ACHN (cell line): Measurements from ENCODE around the gene SNCG.
A peak's percentile ranks its signal among the peaks of the same experiment; 100 is the strongest.

ENCODE experiments used
- DNase-seq: peaks from one replicate; pipeline ENCODE4 v3.0.0-alpha.2; 2015
- in situ Hi-C: cut with HindIII; loops from 2 replicates; pipeline ENCODE4 v1.10.0; 2017; ENCODE audit warnings: low sequenced_read_pairs, low pct_ligation_motif_present, low pct_unique_long_range_greater_than_20kb

Gene SNCG

DNA sequence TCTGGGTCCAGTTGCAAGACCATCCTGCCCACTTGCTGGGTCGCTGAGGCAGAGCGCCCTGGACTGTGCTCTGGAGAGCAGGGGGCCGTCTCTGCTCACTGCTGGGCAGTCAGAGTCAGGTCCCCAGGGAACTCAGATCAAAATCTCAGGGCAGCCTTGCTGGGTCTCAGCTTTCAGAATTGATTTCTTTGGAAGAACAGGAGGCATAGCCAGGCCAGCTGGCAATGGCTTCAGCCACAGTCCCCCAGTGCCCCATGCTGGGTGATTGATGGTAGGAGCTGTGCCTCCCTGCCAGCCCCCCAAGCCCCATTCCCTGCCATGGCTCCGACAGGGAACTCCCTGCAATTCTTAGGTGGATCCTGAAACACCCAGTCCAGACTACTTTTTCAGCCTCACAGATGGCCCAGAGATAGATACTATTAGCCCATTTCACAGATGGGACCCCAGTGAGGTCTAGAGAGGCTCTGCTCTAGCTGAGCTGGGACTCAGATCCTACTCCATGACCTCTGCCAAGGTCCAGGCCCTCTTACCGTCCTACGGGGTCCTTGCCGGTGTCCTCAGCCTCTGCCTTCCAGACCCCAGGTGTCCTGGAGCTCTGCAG lies 1.5 kb upstream of the SNCG start:
- in situ Hi-C loops, result no loop called here
- DNase-seq, result no peak

DNA sequence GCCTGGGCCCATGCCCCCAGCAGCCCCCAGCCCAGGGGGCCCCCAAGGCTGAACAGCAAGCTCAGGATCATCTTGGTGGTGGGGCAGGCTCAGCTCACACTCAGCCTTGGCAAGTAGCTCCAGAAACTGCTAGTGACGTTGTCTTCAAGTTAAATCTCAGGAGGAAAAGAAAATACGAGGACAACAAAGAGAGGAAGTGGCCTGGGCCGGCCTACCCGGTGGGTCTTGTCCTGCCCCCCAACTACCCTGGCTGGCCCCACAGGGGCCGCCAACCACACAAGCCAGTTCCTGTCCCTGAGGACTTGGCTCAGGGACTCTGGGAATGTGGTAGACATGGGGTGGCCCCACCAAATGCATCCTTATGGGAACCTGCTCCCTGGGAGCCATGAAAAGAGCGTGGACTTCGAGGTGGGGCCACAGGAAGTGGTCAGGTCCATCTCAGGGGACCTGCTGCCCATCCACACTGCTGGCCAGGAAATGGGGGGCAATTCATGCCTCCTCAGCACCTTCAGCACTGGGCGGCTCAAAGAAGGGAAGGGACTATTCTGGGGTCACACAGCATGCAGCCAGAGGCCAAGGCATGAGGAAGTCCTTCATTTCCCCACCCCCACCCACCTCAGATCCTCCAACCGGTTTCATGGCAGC lies 806 bp upstream of the SNCG start, which contains the start of gene MMRN2:
Gene MMRN2, minus strand, starts transcription at position 145 of the 645 bp plus-strand sequence. Its CDS starts 74 bp downstream, at position 71.
- in situ Hi-C loops, result no loop called here
- no peak for DNase-seq

DNA sequence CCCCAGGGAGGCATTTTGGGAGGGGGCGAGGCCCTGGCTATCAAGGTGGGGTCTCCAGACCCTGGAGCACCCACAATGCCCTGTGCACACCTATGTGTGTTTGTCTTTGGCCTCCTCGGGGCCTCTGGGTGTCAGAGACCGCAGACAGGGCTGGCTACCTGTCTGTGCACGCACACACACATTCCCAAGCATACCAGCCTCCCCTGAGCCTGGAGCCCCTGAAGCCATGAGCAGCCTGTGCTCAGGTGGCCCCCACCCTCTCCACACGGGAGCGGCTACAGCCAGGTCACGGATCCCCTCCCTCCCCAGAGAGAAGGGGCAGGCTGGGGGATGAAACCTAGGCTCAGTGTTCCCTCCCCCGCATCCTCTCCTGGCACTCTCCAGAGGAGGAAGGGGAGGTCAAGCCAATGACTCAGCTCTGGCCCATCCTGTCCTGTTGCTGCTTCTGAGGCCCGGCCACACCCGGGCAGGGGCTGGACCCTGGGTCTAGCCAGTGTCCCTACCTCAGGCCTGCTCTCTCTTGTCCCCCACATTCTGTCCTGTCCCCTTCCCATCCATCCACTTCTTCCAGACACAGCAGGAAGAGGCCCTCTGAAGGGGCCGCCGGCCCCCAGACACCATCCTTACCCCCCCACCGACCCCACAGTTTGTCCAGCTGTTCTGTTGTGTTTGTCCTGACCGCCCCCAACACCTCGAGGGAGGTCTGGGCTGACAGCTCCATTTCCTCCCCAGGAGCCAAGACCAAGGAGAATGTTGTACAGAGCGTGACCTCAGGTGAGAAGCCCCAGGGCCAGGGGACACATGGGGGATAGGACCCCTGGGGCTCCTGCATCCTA lies 720 bp downstream of the SNCG start:
- DNase-seq, result peak; percentile 63
- in situ Hi-C loops, result no loop called here

DNA sequence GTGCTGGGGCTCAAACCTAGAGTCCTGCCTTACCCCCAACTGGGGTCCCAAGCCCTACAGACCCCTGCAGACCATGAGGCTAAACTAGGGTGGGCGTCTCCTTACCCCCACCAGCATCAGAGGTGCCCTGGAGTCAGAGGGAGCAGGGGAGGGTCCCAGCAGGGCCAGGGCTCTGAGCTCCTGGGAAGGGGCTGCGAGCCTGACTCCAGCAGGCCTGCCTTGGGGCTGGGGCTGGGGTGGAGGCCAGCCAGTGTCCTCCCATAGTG lies 1.3 kb downstream of the SNCG start:
- in situ Hi-C loops, result no loop called here
- DNase-seq, result no peak

DNA sequence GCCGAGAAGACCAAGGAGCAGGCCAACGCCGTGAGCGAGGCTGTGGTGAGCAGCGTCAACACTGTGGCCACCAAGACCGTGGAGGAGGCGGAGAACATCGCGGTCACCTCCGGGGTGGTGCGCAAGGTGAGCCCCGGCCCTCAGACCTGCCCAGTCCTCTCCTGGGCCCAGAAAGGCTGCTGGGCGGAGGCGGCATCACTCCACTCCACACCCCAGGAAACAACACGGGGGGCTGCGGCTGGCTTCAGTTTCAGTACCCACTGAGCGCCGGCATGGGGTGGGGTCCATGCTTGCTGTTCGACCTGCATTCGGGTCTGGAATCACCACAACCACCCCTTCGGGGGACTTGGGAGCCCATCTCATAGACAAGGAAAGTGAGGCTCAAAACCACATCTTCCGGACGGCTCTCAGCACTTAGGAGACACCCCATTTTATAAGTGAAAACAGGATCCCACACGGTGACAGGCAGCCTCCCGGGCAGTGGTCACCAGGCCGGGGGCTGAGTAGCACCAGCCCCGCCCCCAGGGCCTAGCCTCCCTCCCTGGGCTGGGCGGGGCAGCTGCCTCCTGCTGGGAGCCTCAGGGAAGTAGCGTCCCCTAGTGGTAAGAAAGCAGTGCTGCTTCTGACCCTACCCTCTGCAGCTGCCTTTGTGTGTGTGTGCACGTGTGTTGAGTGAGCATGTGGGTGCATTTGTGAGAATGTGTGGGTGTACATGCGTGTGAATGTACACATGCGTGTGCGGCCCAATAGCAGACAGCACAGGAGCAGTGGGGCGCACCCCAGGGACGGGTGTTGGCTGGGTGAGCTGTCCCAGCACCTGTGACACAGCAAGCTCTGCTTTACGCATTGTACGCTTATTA lies 1.8 kb downstream of the SNCG start:
- DNase-seq, result peak; percentile 78
- in situ Hi-C loops, result no loop called here

DNA sequence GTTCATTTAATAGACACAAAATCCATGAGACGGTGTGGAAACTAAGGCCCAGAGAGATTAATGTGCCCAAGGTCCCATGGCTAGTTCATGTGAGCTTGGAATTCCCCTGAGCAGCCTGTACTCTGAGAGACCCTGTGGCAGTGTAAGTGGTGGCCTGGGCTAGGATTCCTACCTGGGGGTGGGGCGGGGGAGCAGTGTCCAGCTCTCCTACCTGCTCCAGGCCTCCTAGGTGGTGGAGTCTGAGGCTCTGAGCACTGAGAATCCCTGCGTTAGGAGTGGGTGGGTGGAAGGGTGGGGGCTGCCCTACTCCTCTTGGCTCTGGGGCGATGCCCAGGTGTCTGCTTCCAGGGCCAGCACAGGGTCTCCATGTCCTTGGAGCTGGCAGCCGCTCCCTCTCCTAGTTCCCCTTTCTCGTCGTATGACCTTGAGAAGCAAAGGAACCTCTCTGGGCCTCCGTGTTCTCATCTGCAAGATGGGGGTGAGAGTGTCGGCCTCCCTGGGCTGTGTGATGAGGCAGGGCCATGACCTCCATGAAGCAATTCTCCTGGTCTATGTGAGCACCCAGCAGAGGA lies 2.5 kb downstream of the SNCG start:
- DNase-seq, result no peak
- in situ Hi-C loops, result no loop called here

DNA sequence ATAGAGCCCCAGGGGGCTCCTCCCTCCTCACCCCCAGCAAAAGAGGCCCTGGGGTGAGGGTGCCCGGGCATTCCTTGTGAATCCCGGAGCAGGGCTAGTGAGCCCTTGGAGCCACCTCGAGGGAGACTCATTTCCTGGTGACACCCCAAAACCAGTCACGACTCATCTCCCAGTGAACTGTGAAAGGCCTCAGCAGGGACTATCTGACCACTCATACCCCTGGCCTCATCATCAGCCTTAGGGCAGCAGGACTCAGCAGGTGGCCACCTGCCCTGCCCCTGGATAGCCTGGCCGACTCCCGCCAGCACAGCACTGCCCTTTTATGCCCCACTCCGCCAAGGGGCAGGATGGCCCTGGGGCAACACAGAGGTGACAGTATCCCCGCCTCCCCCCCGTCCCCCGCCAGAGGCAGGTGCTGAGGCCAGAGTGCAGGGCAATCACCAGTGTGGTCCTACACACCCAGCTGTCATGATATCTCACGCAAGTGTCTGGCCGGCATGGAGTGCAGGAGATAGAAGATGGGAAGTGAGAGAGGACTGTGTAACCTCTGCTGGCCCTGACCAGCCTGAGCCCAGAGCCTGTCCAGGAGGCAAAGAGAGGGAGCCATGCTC lies 3.2 kb downstream of the SNCG start:
- in situ Hi-C loops, result no loop called here
- peak; percentile 54 for DNase-seq

DNA sequence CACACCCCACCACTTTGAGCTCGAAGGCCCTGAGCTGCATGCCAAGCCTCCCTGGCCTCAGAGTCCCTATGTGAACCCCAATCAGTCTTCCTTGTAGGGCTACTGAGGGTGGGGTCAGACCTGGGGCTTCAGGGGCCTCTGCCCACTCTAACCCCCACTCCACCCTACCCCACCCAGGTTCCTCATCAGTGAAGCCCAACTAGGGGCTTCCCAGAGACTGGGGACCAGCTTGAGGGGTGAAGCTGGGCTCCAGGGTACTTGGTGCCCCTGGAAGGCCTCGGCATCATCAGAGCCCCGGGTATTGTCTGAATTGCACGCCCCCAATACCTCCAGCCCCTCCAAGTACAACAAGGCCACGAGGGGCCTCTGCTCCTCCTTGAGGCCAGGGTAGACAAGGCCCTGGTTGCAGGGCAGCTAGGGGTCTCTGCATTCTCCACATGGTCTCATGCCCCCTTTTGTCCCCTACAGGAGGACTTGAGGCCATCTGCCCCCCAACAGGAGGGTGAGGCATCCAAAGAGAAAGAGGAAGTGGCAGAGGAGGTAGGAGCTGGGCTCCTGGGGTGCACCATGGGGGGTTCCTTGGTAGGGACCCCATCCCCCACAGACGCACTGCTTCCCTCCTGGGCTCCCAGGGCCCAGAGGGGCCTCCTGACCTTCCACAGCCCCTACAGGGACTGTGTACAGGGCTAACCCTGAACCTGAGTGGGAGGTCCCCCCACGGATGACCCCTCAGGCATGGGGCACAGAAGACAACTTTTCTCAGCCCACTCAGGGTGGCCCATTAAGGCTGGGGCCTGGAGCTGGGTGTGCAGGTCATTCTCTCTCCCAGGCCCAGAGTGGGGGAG lies 4.0 kb downstream of the SNCG start:
- no peak for DNase-seq
- in situ Hi-C loops, result no loop called here

DNA sequence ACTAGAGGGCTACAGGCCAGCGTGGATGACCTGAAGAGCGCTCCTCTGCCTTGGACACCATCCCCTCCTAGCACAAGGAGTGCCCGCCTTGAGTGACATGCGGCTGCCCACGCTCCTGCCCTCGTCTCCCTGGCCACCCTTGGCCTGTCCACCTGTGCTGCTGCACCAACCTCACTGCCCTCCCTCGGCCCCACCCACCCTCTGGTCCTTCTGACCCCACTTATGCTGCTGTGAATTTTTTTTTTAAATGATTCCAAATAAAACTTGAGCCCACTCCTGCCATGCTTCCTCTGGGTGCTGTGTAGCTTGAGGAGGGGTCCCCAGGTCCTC lies 4.5 kb downstream of the SNCG start:
- no peak for DNase-seq
- in situ Hi-C loops, result no loop called here

DNA sequence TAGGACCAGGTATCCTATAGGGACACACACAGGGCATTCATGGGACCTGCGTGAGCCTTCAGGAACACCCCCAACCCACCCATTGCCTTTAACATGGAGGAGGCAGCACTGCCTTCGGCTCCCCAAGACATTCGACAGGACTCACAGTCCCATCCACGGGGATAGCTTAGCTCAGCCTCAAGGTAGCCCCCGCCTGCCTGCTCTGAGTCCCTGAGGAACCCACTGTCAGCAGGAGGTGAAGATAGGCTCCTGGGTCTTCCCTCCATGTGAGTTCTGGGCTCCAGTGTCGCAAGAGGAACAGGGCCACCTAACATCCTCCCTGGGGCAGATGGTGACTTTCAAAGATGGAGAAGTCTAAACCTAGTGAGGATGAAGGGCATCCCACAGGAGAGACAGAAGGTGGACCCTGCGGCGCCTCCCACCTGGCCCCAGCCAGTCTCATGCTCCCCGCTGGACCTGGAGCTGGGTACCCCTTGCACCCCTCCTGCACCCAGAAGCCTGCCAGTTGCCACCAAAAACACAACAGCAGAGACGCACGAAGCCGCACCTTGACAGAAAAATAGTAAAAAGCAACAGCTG lies 5.0 kb downstream of the SNCG start:
- DNase-seq, result no peak
- in situ Hi-C loops, result no loop called here

DNA sequence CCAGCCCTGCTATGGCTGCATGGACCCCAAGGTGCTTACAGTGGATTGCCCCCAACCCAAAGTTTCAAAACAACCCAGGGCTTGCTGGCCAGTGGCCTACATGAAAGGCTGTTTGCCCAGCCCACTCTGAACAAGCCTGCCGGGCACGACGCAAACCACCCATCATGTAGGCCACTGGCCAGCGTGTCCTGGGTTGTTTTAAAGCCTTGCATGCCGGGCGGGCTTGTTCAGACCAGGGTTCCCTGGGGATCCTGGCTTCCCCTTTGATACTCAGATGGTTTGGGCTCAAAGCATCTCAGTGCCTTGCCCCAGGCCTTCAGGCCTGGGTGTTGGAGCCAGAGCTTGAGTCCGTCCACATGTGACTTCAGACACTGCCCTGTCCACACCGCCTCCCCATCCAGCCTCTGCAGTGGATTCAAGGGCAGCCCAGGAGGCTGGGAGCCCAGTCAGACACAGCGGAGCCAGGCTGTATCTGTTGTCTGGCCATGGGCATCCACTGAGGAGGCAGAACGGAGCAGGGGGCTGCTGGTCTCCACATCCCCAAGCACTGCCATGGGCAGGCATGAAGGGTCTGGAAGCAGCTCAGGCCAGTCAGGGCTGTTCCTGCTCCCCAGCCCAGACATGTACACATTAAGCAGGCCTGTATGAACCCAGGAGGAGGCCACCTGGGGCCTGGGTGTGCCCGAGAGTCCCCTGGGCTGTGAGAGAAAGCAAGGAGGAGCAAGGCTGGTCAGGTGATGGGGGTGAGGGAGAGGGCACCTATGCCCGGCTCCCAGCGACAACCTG lies 5.9 kb downstream of the SNCG start:
- no peak for DNase-seq
- in situ Hi-C loops, result no loop called here

DNA sequence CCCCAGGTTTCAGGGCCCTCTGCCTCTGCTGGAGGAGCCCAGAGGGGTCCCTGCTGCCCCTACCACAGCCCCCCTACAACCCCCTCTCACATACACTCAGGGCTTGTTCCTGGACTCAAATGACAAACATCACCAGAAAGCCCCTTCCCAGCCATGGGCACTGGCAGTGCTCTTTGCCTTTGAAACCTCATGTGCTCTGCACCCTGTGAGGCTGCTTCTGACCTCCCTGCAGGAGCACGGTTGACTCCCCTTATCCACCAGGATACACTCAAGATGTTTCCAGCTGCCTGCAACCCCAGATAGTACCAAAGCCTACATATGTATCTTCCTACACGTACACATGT lies 6.4 kb downstream of the SNCG start:
- no peak for DNase-seq
- in situ Hi-C loops, result no loop called here

DNA sequence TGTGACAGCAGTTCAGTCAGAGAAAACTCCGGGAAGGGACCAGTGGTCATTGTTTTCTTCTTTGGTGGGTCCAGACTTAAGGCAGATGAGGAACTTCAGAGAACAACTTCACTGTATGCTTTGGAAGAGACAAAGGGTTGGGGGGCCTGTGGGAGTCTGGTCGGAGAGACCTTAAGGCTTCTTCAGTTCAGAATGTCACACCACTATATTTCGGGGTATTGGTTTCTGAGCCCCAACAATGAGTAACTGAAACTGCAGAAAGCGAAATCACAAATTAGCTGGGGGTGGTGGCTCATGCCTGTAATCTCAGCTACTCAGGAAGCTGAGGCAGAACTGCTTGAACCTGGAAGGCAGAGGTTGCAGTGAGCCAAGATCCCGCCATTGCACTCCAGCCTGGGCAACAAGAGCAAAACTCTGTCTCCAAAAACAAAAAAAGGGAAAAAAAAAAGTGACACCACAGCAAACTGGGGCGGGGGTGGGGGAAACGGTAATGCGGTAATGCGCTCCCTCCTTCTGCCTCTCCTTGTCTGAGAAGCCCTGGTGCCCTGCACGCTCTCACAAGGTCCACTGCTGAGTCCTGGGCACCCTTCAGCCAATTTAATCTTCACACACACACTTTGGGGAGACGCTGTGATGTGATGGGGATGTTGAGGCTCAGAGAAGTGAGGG lies 7.7 kb downstream of the SNCG start:
- DNase-seq, result no peak
- in situ Hi-C loops, result no loop called here

DNA sequence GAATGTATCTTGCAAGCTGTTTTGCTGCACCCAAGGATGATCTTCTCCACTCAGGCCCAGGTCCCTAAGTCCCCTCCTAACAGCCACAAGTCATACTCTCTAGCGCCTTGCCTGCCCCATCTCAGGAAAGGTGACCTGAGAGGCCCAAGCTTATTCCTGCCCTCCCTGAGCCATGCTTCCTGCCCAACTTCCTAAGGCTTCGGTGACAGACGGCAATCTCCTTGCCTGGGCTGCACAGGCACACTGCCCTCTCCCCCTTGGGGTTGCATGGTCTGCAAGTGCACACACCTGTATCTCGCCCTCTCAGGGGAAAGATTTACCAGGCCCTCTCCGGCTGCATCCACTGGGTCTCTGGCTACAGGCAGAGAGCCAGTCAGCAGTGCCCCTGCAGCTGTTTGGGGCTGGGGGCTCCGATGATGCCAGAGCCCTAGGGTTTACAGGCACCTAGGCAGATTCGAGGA lies 9.1 kb downstream of the SNCG start:
- in situ Hi-C loops, result no loop called here
- no peak for DNase-seq

DNA sequence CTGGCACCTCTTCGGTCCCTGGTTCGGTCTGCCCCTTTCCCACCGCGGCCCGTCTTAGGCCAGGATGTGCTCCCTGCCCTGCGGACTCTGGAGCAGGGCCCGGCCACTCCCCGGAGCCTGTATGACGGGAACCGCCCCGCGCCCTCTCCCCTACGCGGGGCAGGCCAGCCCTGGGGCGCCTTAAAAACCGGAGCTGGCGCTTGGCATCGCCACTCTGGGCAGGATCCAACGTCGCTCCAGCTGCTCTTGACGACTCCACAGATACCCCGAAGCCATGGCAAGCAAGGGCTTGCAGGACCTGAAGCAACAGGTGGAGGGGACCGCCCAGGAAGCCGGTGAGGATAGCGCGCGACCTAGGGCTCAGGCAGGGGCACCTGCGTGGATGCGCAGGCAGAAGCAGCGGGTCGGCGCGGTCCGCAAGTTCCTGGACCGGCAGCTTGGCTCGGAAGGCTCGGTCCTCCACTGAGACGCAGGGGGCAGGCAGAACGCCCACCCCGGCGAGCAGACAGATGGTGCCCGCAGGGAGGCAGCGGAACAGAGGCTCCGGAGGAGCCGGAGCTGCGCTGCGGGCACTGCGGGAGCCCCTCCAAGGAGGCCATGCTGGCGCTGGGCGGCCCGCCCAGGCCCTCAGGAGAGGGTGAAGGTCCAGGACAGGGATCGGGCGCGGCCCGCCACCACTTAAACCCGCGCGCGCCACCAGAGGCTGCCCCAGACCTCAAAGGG lies 10.0 kb downstream of the SNCG start, which contains the start of gene ADIRF:
Gene ADIRF, plus strand, starts transcription at position 212 of the 723 bp plus-strand sequence. Its CDS starts 63 bp downstream, at position 275.
- in situ Hi-C loops, result no loop called here
- DNase-seq, result no peak

DNA sequence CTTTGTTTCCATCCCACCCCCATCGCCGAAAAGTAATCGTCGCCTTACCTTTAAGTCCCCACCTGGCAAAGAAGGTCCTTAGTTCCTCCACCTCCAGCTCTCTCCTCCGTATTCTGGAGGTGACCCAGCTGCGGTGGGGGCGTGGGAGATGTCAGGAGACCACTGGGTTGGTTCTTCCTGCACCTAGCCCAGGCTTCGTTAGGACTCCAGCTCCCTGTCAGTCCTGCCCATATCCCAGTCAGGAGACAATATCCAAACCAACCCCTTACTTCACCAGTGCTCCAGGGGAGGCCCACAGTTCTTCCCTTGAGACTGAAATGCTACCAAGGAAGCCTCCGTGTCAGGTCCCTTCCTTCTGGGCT lies 10.6 kb downstream of the SNCG start:
- in situ Hi-C loops, result no loop called here

More for the DNA sequence above, 10.6 kb downstream of the SNCG start:
- no peak for DNase-seq
